H1 (cell line): ENCODE measurements around the gene YARS2. TPM values are rescaled to one million over a fixed set of nuclear protein-coding genes. Genes with fewer than 3 reads are reported as not detected.

Experiments used
- CTCF ChIA-PET: fragments of 300-600 bp; sonication (Branson Sonifier 250); formaldehyde crosslinking; loops from one replicate; lab custom pipeline; 2021; ENCODE audit not compliant: partially characterized antibody; lab: Charles Lee
- POLR2A ChIA-PET: fragments of 300-600 bp; sonication (Branson Sonifier 250); formaldehyde crosslinking; loops from one replicate; lab custom pipeline; 2021; ENCODE audit warnings: inconsistent platforms; ENCODE audit not compliant: partially characterized antibody; lab: Charles Lee
- DNase-seq, 2 experiments: peaks; one replicate each; pipeline versions ENCODE4 v3.0.0 to v3.0.0-alpha.2; 2010 to 2022; ENCODE audit warnings: low spot score in 2 of 2, low read depth in 1 of 2, mixed read lengths in 1 of 2
- FAIRE-seq: peaks from 2 replicates; lab custom pipeline; 2011; peaks lifted over from hg19 to GRCh38; lab: Jason Lieb, UNC
- H2AFZ ChIP-seq: 2 replicates; pipeline ENCODE4 v1.8.1; 2012; ENCODE audit warnings: low read length, inconsistent platforms
- H2AK5ac ChIP-seq: 2 replicates; pipeline ENCODE4 v1.6.1; 2013; ENCODE audit warnings: low read depth, low read length
- H2BK120ac ChIP-seq: replicated peaks from 2 replicates; pipeline ENCODE3; 2013; ENCODE audit warnings: low read depth, low read length, inconsistent platforms
- H2BK12ac ChIP-seq: 2 replicates; pipeline ENCODE4 v1.6.1; 2013; ENCODE audit warnings: low read depth, low read length
- H2BK15ac ChIP-seq: 2 replicates; pipeline ENCODE4 v1.6.1; 2013; ENCODE audit warnings: low read length
- H2BK20ac ChIP-seq: 2 replicates; pipeline ENCODE4 v1.6.1; 2013; ENCODE audit warnings: low read length
- H2BK5ac ChIP-seq: 2 replicates; pipeline ENCODE4 v1.6.1; 2013; ENCODE audit warnings: low read depth, low read length
- H3K14ac ChIP-seq: 2 replicates; pipeline ENCODE4 v1.6.1; 2013; ENCODE audit warnings: inconsistent platforms; ENCODE audit not compliant: insufficient read length
- H3K18ac ChIP-seq: 2 replicates; pipeline ENCODE4 v1.6.1; 2013; ENCODE audit warnings: low read length; ENCODE audit errors: extremely low read depth
- H3K23ac ChIP-seq: 2 replicates; pipeline ENCODE4 v1.6.1; 2013; ENCODE audit warnings: inconsistent platforms; ENCODE audit not compliant: insufficient read length
- H3K23me2 ChIP-seq: 2 replicates; pipeline ENCODE4 v1.6.1; 2013; ENCODE audit warnings: low read depth, low read length
- H3K27ac ChIP-seq: 2 replicates; pipeline ENCODE4 v1.6.1; 2011; ENCODE audit warnings: low read depth, low read length, inconsistent platforms
- H3K27me3 ChIP-seq, 4 experiments: replicated peaks in 1 of 4; 1 replicate in 1 of 4; 2 replicates in 3 of 4; pipeline versions ENCODE4 v1.6.1 to v1.8.1; 2011 to 2013; ENCODE audit warnings: low read length in 3 of 4, mild to moderate bottlenecking in 3 of 4, inconsistent platforms in 2 of 4, mixed read lengths in 2 of 4, moderate library complexity in 1 of 4; ENCODE audit not compliant: control insufficient read depth in 3 of 4, insufficient read depth in 3 of 4; ENCODE audit errors: extremely low read depth in 1 of 4
- H3K36me3 ChIP-seq, 4 experiments: 2 replicates each; pipeline versions ENCODE4 v1.6.1 to v1.8.1; 2011 to 2013; ENCODE audit warnings: mild to moderate bottlenecking in 4 of 4, low read length in 3 of 4, moderate library complexity in 2 of 4, control low read depth in 1 of 4, inconsistent platforms in 1 of 4; ENCODE audit not compliant: insufficient read depth in 4 of 4, control insufficient read depth in 2 of 4
- H3K4ac ChIP-seq: replicated peaks from 2 replicates; pipeline ENCODE3; 2013; ENCODE audit warnings: low read length, low read depth, mixed read lengths, inconsistent platforms; ENCODE audit not compliant: insufficient read length
- H3K4me1 ChIP-seq, 4 experiments: replicated peaks in 1 of 4; 1 replicate in 1 of 4; 2 replicates in 3 of 4; pipeline versions ENCODE4 v1.6.1 to v1.8.1; 2011 to 2013; ENCODE audit warnings: low read length in 3 of 4, inconsistent platforms in 2 of 4, mixed read lengths in 1 of 4; ENCODE audit not compliant: insufficient read depth in 4 of 4, control insufficient read depth in 3 of 4
- H3K4me2 ChIP-seq, 2 experiments: 2 replicates each; pipeline versions ENCODE4 v1.6.1 to v1.8.1; 2011 to 2013; ENCODE audit warnings: low read depth in 2 of 2, low read length in 2 of 2, control low read depth in 1 of 2, inconsistent platforms in 1 of 2, mild to moderate bottlenecking in 1 of 2; ENCODE audit not compliant: insufficient read depth in 1 of 2
- H3K4me3 ChIP-seq, 4 experiments: fragments of 200-600, 300-600 bp in 1 of 4; sonication (generic), shearing (Covaris generic), sonication (Bioruptor Twin) in 1 of 4; 2 replicates each; pipeline versions ENCODE4 v1.5.1 to v1.8.1; 2011 to 2016; ENCODE audit warnings: low read length in 4 of 4, low read depth in 3 of 4, control low read depth in 2 of 4, inconsistent platforms in 2 of 4, mild to moderate bottlenecking in 2 of 4, mixed read lengths in 1 of 4, moderate library complexity in 1 of 4; ENCODE audit not compliant: insufficient read depth in 2 of 4; ENCODE audit errors: extremely low read depth in 1 of 4
- H3K56ac ChIP-seq: replicated peaks from 2 replicates; pipeline ENCODE3; 2013; ENCODE audit warnings: low read depth, mild to moderate bottlenecking, mixed read lengths, low read length, inconsistent platforms; ENCODE audit not compliant: insufficient read length
- H3K79me1 ChIP-seq: 2 replicates; pipeline ENCODE4 v1.6.1; 2013; ENCODE audit warnings: low read depth, low read length, control low read depth
- H3K79me2 ChIP-seq, 2 experiments: 2 replicates each; pipeline versions ENCODE4 v1.6.1 to v1.8.1; 2012 to 2013; ENCODE audit warnings: low read length in 2 of 2, mild to moderate bottlenecking in 2 of 2, inconsistent platforms in 1 of 2; ENCODE audit not compliant: insufficient read depth in 2 of 2, control insufficient read depth in 1 of 2
- H3K9ac ChIP-seq, 4 experiments: replicated peaks in 1 of 4; 1 replicate in 1 of 4; 2 replicates in 3 of 4; pipeline versions ENCODE4 v1.6.1 to v1.8.1; 2011 to 2013; ENCODE audit warnings: low read depth in 3 of 4, low read length in 3 of 4, control low read depth in 2 of 4, mild to moderate bottlenecking in 2 of 4, moderate library complexity in 2 of 4, inconsistent platforms in 1 of 4; ENCODE audit errors: extremely low read depth in 1 of 4
- H3K9me3 ChIP-seq, 2 experiments: 2 replicates each; pipeline versions ENCODE4 v1.6.1 to v1.8.1; 2012 to 2013; ENCODE audit warnings: mild to moderate bottlenecking in 2 of 2, moderate library complexity in 2 of 2, control low read depth in 1 of 2, inconsistent platforms in 1 of 2, low read depth in 1 of 2, low read length in 1 of 2, mixed read lengths in 1 of 2; ENCODE audit not compliant: insufficient read depth in 2 of 2
- H4K20me1 ChIP-seq, 2 experiments: replicated peaks in 1 of 2; 2 replicates each; pipeline versions ENCODE3 to v1.8.1; 2011 to 2013; ENCODE audit warnings: inconsistent platforms in 2 of 2, low read length in 2 of 2, mild to moderate bottlenecking in 1 of 2; ENCODE audit not compliant: insufficient read depth in 2 of 2, control insufficient read depth in 1 of 2
- H4K5ac ChIP-seq: 2 replicates; pipeline ENCODE4 v1.6.1; 2013; ENCODE audit warnings: low read length, low read depth, mixed read lengths, inconsistent platforms; ENCODE audit not compliant: insufficient read length
- H4K8ac ChIP-seq: 2 replicates; pipeline ENCODE4 v1.8.0; 2013; ENCODE audit warnings: mild to moderate bottlenecking, moderate library complexity, low read length, inconsistent platforms; ENCODE audit not compliant: insufficient read depth; ENCODE audit errors: extremely low read depth
- H4K91ac ChIP-seq: replicated peaks from 2 replicates; pipeline ENCODE3; 2013; ENCODE audit warnings: low read length, mixed read lengths, inconsistent platforms; ENCODE audit not compliant: insufficient read length
- CBX8 ChIP-seq: fragments of 300-800, 300-1000 bp; sonication (generic); IDR thresholded peaks from 2 replicates; pipeline ENCODE4 v1.7.1; 2016; ENCODE audit warnings: low read depth, low read length, borderline replicate concordance
- HDAC6 ChIP-seq: IDR thresholded peaks from one replicate; pipeline ENCODE4 v1.7.1; 2012; ENCODE audit warnings: low read depth, mild to moderate bottlenecking, inconsistent platforms, low read length, moderate library complexity
- RXRA ChIP-seq: IDR thresholded peaks from 2 replicates; pipeline ENCODE4 v1.6.1; 2011; ENCODE audit warnings: low read depth, mild to moderate bottlenecking, low read length, moderate library complexity; ENCODE audit not compliant: insufficient read depth
- SIX5 ChIP-seq: IDR thresholded peaks from 2 replicates; pipeline ENCODE4 v1.6.1; 2011; ENCODE audit warnings: mild to moderate bottlenecking, low read depth, low read length
- SP2 ChIP-seq: IDR thresholded peaks from 2 replicates; pipeline ENCODE4 v1.6.1; 2012; ENCODE audit warnings: mild to moderate bottlenecking, low read length, inconsistent platforms
- SUZ12 ChIP-seq: fragments of 200-600 bp; sonication (generic); IDR thresholded peaks from 2 replicates; pipeline ENCODE4 v1.6.1; 2012; ENCODE audit warnings: mild to moderate bottlenecking, inconsistent platforms, low read length, moderate library complexity, mixed read lengths
- TBP ChIP-seq: IDR thresholded peaks from 2 replicates; pipeline ENCODE4 v1.6.1; 2011; ENCODE audit warnings: low read depth, low read length, improper control_type of control experiment
- WGBS, 2 experiments: shearing (Covaris generic) in 1 of 2; methylation state at CpG; one replicate each; pipeline versions ENCODE4 v1.1.6 to v1.1.7; 2013 to 2015; ENCODE audit warnings: low lambda C conversion rate in 2 of 2, mixed read lengths in 2 of 2, inconsistent platforms in 1 of 2, low coverage in 1 of 2, missing lambda C conversion rate in 1 of 2; ENCODE audit not compliant: insufficient replicate concordance in 2 of 2, insufficient coverage in 1 of 2, insufficient read length in 1 of 2; ENCODE audit errors: extremely low coverage in 1 of 2, missing lambda C conversion rate in 1 of 2; 5-methylcytosine and 5-hydroxymethylcytosine counted together
- polyA plus RNA-seq, 7 experiments: library from polyadenylated mRNA; depleted of rRNA in 3 of 7; stranded (reverse) in 5 of 7; unstranded in 2 of 7; fragments of >200 nt in 5 of 7; fragments of 200-250 nt in 2 of 7; gene quantifications; 1 replicate in 5 of 7; 2 replicates in 1 of 7; 4 replicates in 1 of 7; pipeline versions ENCODE4 v1.2.1 to v1.2.3, GENCODE V29; 2011 to 2013; ENCODE audit warnings: missing spikeins in 2 of 7, mixed read lengths in 2 of 7
- total RNA-seq: library from RNA; stranded (reverse); fragmentation: NEBNext Ultra II Directional; extraction: Animal tissue kit (Norgen Biotek cat#: 25700); gene quantifications from 2 replicates; pipeline ENCODE4 v1.2.1, GENCODE V29; 2021

Gene YARS2
- total and polyA plus RNA-seq, 2 of the 8 experiments (the other 6 are each of a cell fraction or from before 2014, with no cell fraction given), result 29.9 to 41.4 TPM

- Histone ChIP-seq H3K4ac (no peak overlapping the region), H3K79me2 (no peaks in the 10 kb centered on the region), H3K4me1 (peaks cover 0 to 3% (median under 1%) of the 10 kb centered on the region in 4 experiments; a peak in 2 of 7 replicates), H2BK12ac (no peak overlapping the region), H3K18ac (no peak overlapping the region), H2BK15ac (no peak overlapping the region), H2AK5ac (no peak overlapping the region), H3K9me3 (no peaks in the 10 kb centered on the region), H3K23ac (no peak overlapping the region), H4K5ac (no peak overlapping the region), H3K27ac (no peak overlapping the region), H3K56ac (no peak overlapping the region), H2BK5ac (no peak overlapping the region), H3K27me3 (no peaks in the 10 kb centered on the region), H2AFZ (no peak overlapping the region), H3K36me3 (peaks cover 0 to 81% (median 40%) of the 10 kb centered on the region in 4 experiments; a peak in 7 of 8 replicates), H3K23me2 (no peaks in the 10 kb centered on the region), H4K8ac (no peak overlapping the region), H3K9ac (no peak overlapping the region), H3K14ac (no peak overlapping the region), H2BK120ac (no peak overlapping the region), H3K4me2 (no peak overlapping the region), H4K20me1 (peaks cover 1 to 2% of the 10 kb centered on the region in 2 experiments), H3K79me1 (no peaks in the 10 kb centered on the region), H3K4me3 (no peak overlapping the region), H4K91ac (no peak overlapping the region), H2BK20ac (no peak overlapping the region)
- CTCF ChIA-PET, result interaction anchor here (0.7 to 2.7 kb wide), 2 partner anchors 12 to 1087 kb away, joined by 3 to 5 read pairs; no protein-coding TSS in a partner anchor
- DNase-seq, result no peak
- 92% methylated on average over 10 of the region's 10 CpGs; no CpG with 5 or more reads in 1 of the 2 experiments for WGBS, 2 experiments
- POLR2A ChIA-PET, result interaction anchor here (1.5 kb wide), 1 partner anchor 13 kb away, joined by 5 read pairs; the partner anchor contains the start of gene YARS2
- FAIRE-seq, result no peak
- no peak for TF ChIP-seq HDAC6
- TF ChIP-seq SP2, result no peak
- no peak for TF ChIP-seq RXRA
- no peak for TF ChIP-seq SUZ12
- no peak for TF ChIP-seq CBX8
- no peak for TF ChIP-seq TBP
- no peak for TF ChIP-seq SIX5
Measured at GRCh38 chr12:32742133-32742532, 13.6 kb downstream of the YARS2 start.
